ENCODE measurements around the gene PRR20B.
"Not testable (repeated sequence)": the region's sequence is repeated elsewhere in the genome, so short reads cannot be mapped to it uniquely, and the experiment has no call there.

GRCh38 chr13:57139781-57140180, 7.5 kb upstream of the PRR20B start:
- not testable (repeated sequence) for TF ChIP-seq CTCF, POLR2A, EP300 (IDR thresholded peaks at IDR 0.05)

Data from ovary (tissue), 3 donors.